Caco-2 (cell line): ENCODE results near the gene SAMD11. TPM values are rescaled to one million over a fixed set of nuclear protein-coding genes. Genes with fewer than 3 reads are reported as not detected.

Source experiments
- BruUV-seq: library from RNA; stranded (reverse); fragments of 400-500 nt; replicated peaks from 2 replicates; lab custom pipeline; 2021; lab: Mats Ljungman, UMichigan
- CTCF ChIA-PET: fragments of 300-600 bp; sonication (Branson Sonifier 250); formaldehyde crosslinking; loops from one replicate; lab custom pipeline; 2022; ENCODE audit warnings: antibody characterized with exemption; lab: Charles Lee
- POLR2A ChIA-PET: fragments of 300-600 bp; sonication (Branson Sonifier 250); formaldehyde crosslinking; loops from one replicate; lab custom pipeline; 2022; ENCODE audit warnings: antibody characterized with exemption; lab: Charles Lee
- DNase-seq, 2 experiments: peaks; one replicate each; pipeline versions ENCODE4 v3.0.0 to v3.0.0-alpha.2; 2020 to 2022
- H3K27me3 ChIP-seq: replicated peaks from 2 replicates; pipeline ENCODE4 v1.6.0; 2011; ENCODE audit warnings: low read length; ENCODE audit not compliant: control insufficient read depth, insufficient read depth
- H3K36me3 ChIP-seq: 2 replicates; pipeline ENCODE4 v1.5.1; 2011; ENCODE audit warnings: low read length; ENCODE audit not compliant: control insufficient read depth, insufficient read depth
- H3K4me1 ChIP-seq: fragments of 250-450 bp; sonication (Bioruptor Pico); 2 replicates; pipeline ENCODE4 v1.5.1; 2020; ENCODE audit warnings: mild to moderate bottlenecking
- H3K4me3 ChIP-seq: 2 replicates; pipeline ENCODE4 v1.5.1; 2011; ENCODE audit warnings: low read depth, mild to moderate bottlenecking, control low read depth, low read length
- H3K9me3 ChIP-seq: fragments of 250-450 bp; sonication (Bioruptor Pico); 2 replicates; pipeline ENCODE4 v1.5.1; 2020; ENCODE audit warnings: mild to moderate bottlenecking, moderate library complexity
- H3K27ac Mint-ChIP-seq: one replicate; pipeline ENCODE4 v1.8.0; 2022; ENCODE audit warnings: mixed read lengths; ENCODE audit not compliant: unreplicated experiment
- H3K27me3 Mint-ChIP-seq: one replicate; pipeline ENCODE4 v1.8.0; 2022; ENCODE audit warnings: mixed read lengths; ENCODE audit not compliant: insufficient read depth, unreplicated experiment
- H3K36me3 Mint-ChIP-seq: one replicate; pipeline ENCODE4 v1.8.0; 2022; ENCODE audit warnings: mild to moderate bottlenecking, mixed read lengths; ENCODE audit not compliant: insufficient read depth, unreplicated experiment
- H3K4me1 Mint-ChIP-seq: one replicate; pipeline ENCODE4 v1.8.0; 2022; ENCODE audit warnings: low read depth, mixed read lengths; ENCODE audit not compliant: unreplicated experiment
- H3K4me3 Mint-ChIP-seq: one replicate; pipeline ENCODE4 v1.8.0; 2022; ENCODE audit warnings: mild to moderate bottlenecking, moderate library complexity, mixed read lengths; ENCODE audit not compliant: unreplicated experiment
- H3K9me3 Mint-ChIP-seq: one replicate; pipeline ENCODE4 v1.8.0; 2022; ENCODE audit warnings: mixed read lengths; ENCODE audit not compliant: unreplicated experiment
- intact Hi-C: fragments of 100-400 bp; cut with micrococcal nuclease; formaldehyde crosslinking; loops from one replicate; pipeline ENCODE4 v1.10.0; 2022; ENCODE audit not compliant: unreplicated experiment
- total RNA-seq: library from RNA; stranded (reverse); gene quantifications from 2 replicates; pipeline ENCODE4 v1.2.3, GENCODE V29; 2022
- TF ChIP-seq, protein P1 (sequence below), 2 experiments: fragments of 200-600 bp in 1 of 2; IDR thresholded peaks; 1 replicate in 1 of 2; 2 replicates in 1 of 2; pipeline versions ENCODE4 v1.5.1 to v1.8.0; 2011 to 2022; ENCODE audit warnings: antibody characterized with exemption in 1 of 2, control low read depth in 1 of 2, inconsistent platforms in 1 of 2, low read depth in 1 of 2, low read length in 1 of 2, mild to moderate bottlenecking in 1 of 2, moderate library complexity in 1 of 2; ENCODE audit not compliant: insufficient read depth in 1 of 2, severe bottlenecking in 1 of 2, unreplicated experiment in 1 of 2

SAMD11 gene
- total RNA-seq, 1 experiment from 2014 or later: 0.54 TPM

DNA sequence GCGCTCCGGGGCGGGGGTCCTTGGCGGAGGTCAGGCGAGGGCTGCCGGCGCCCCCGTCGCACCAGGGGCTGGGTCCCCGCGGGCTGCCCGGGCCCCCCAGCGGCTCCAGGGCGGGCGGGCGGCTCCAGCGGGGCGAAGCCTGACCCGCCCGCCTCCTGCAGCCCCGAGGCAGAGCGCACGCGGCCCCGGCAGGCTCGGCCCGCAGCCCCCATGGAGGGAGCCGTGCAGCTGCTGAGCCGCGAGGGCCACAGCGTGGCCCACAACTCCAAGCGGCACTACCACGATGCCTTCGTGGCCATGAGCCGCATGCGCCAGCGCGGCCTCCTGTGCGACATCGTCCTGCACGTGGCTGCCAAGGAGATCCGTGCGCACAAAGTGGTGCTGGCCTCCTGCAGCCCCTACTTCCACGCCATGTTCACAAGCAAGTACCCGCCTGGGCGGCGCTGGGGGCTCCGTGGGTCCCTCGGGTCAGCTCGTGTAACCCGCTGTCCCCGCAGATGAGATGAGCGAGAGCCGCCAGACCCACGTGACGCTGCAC is 37.5 kb downstream of the SAMD11 start:
- DNase-seq: no peak

DNA sequence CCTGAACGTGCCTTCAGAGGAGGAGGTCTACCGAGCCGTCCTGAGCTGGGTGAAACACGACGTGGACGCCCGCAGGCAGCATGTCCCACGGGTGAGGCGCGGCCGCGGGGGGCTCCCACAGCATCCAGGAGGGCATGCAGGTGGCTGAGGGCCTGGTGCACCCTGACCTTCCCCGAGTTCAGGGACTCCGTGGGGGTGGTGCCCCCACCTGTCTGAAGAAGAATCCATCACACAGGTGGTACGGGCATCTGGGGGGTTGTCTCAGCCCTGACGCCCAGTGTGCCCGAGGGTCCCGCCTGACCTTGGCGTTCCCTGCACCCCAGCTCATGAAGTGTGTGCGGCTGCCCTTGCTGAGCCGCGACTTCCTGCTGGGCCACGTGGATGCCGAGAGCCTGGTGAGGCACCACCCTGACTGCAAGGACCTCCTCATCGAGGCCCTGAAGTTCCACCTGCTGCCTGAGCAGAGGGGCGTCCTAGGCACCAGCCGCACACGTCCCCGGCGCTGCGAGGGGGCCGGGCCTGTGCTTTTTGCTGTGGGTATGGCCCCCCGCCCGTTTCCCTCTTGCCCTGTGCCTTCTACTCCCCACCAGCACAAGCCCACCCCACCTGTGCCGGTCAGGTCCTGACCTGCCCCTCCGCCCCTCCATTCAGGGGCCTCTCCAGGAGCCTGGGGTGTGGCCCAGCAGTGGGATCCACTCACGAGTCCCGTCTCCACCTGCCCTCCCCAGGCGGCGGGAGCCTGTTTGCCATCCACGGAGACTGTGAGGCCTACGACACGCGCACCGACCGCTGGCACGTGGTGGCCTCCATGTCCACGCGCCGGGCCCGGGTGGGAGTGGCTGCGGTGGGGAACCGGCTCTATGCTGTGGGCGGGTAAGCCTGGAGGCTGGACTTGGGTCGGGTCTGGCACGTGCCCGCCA is 38.9 kb downstream of the SAMD11 start:
- Histone ChIP-seq H3K4me1 (peaks cover 6% of the 10 kb centered on the region), H3K4me3 (no peak overlapping the region), H3K9me3 (no peaks in the 10 kb centered on the region), H3K36me3 (no peaks in the 10 kb centered on the region), H3K27me3 (no peaks in the 10 kb centered on the region)
- no peak for DNase-seq
- H3K4me1 Mint-ChIP-seq: peaks cover 11% of the 10 kb centered on the region
- no peaks in the 10 kb centered on the region for H3K27me3 Mint-ChIP-seq
- intact Hi-C loops: no loop called here
- TF ChIP-seq, protein P1, sequence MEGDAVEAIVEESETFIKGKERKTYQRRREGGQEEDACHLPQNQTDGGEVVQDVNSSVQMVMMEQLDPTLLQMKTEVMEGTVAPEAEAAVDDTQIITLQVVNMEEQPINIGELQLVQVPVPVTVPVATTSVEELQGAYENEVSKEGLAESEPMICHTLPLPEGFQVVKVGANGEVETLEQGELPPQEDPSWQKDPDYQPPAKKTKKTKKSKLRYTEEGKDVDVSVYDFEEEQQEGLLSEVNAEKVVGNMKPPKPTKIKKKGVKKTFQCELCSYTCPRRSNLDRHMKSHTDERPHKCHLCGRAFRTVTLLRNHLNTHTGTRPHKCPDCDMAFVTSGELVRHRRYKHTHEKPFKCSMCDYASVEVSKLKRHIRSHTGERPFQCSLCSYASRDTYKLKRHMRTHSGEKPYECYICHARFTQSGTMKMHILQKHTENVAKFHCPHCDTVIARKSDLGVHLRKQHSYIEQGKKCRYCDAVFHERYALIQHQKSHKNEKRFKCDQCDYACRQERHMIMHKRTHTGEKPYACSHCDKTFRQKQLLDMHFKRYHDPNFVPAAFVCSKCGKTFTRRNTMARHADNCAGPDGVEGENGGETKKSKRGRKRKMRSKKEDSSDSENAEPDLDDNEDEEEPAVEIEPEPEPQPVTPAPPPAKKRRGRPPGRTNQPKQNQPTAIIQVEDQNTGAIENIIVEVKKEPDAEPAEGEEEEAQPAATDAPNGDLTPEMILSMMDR (IDR thresholded peaks at IDR 0.05; ENCODE audit: insufficient read depth in 1 of 2, low read depth in 1 of 2, low read length in 1 of 2, severe bottlenecking in 1 of 2, unreplicated experiment in 1 of 2): no peak
- no peaks in the 10 kb centered on the region for H3K9me3 Mint-ChIP-seq
- peaks cover 25% of the 10 kb centered on the region for H3K36me3 Mint-ChIP-seq
- ChIA-PET POLR2A (no interaction called here), CTCF (no interaction called here)
- peak overlapping the region; percentile 35 for H3K4me3 Mint-ChIP-seq
- no TSS peak for BruUV-seq
- no peak overlapping the region for H3K27ac Mint-ChIP-seq

More for the DNA sequence above, 37.5 kb downstream of the SAMD11 start:
- peaks cover 6% of the 10 kb centered on the region for H3K4me1 ChIP-seq
- POLR2A ChIA-PET: interaction anchor here (0.6 kb wide), 1 partner anchor 42 kb away, joined by 4 read pairs; no protein-coding TSS in a partner anchor
- no peaks in the 10 kb centered on the region for H3K27me3 ChIP-seq
- Mint-ChIP-seq H3K4me1 (peaks cover 15% of the 10 kb centered on the region), H3K9me3 (no peaks in the 10 kb centered on the region), H3K36me3 (peaks cover 37% of the 10 kb centered on the region), H3K27ac (no peak overlapping the region), H3K4me3 (peak overlapping the region; percentile 35), H3K27me3 (no peaks in the 10 kb centered on the region)
- H3K4me3 ChIP-seq: peak overlapping the region; percentile 67
- TF ChIP-seq, protein P1 (IDR thresholded peaks at IDR 0.05; ENCODE audit: insufficient read depth in 1 of 2, low read depth in 1 of 2, low read length in 1 of 2, severe bottlenecking in 1 of 2, unreplicated experiment in 1 of 2): no peak
- no TSS peak for BruUV-seq
- CTCF ChIA-PET: no interaction called here
- no peaks in the 10 kb centered on the region for H3K9me3 ChIP-seq
- no peaks in the 10 kb centered on the region for H3K36me3 ChIP-seq
- intact Hi-C loops: no loop called here

DNA sequence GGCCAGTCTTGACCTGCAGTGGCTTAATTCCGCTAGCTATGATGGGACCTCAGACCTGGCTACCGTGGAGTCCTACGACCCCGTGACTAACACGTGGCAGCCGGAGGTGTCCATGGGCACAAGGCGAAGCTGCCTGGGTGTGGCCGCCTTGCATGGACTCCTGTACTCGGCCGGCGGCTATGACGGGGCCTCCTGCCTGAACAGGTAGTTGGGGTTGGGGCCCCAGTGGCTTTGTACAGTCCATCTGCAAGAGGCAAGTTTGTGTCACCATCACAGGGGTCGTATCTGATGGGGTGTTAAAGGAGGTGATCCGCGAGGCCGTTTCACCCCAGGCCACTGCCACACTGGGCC is 39.6 kb downstream of the SAMD11 start:
- Histone ChIP-seq H3K4me3 (no peak overlapping the region), H3K4me1 (peaks cover 6% of the 10 kb centered on the region), H3K36me3 (no peaks in the 10 kb centered on the region), H3K9me3 (no peaks in the 10 kb centered on the region), H3K27me3 (no peaks in the 10 kb centered on the region)
- BruUV-seq: no TSS peak
- H3K4me1 Mint-ChIP-seq: peaks cover 5% of the 10 kb centered on the region
- no peaks in the 10 kb centered on the region for H3K9me3 Mint-ChIP-seq
- POLR2A ChIA-PET: no interaction called here
- no peak overlapping the region for H3K4me3 Mint-ChIP-seq
- no peaks in the 10 kb centered on the region for H3K27me3 Mint-ChIP-seq
- H3K27ac Mint-ChIP-seq: no peak overlapping the region
- peaks cover 18% of the 10 kb centered on the region for H3K36me3 Mint-ChIP-seq
- TF ChIP-seq, protein P1 (IDR thresholded peaks at IDR 0.05; ENCODE audit: insufficient read depth in 1 of 2, low read depth in 1 of 2, low read length in 1 of 2, severe bottlenecking in 1 of 2, unreplicated experiment in 1 of 2): no peak
- intact Hi-C loops: no loop called here
- DNase-seq: no peak
- CTCF ChIA-PET: no interaction called here
